H9 (cell line): ENCODE results near the gene TUBG1. TPM values are rescaled to one million over a fixed set of nuclear protein-coding genes. Genes with fewer than 3 reads are reported as not detected.

ENCODE experiments used
- DNase-seq: peaks from one replicate; pipeline ENCODE4 v3.0.0-alpha.2; 2017
- H2AFZ ChIP-seq: one replicate; pipeline ENCODE4 v1.6.1; 2013; ENCODE audit warnings: mild to moderate bottlenecking, low read length, control low read depth, moderate library complexity
- H2AK5ac ChIP-seq: 2 replicates; pipeline ENCODE4 v1.6.1; 2013; ENCODE audit warnings: low read length, control low read depth, mixed read lengths; ENCODE audit not compliant: insufficient read length
- H2BK120ac ChIP-seq: one replicate; pipeline ENCODE4 v1.6.1; 2013; ENCODE audit warnings: low read depth, mild to moderate bottlenecking, low read length, control low read depth, inconsistent platforms; ENCODE audit not compliant: poor library complexity, severe bottlenecking
- H2BK12ac ChIP-seq: 2 replicates; pipeline ENCODE4 v1.6.1; 2013; ENCODE audit warnings: low read length, control low read depth, mixed read lengths, low read depth; ENCODE audit not compliant: insufficient read length
- H2BK15ac ChIP-seq: 2 replicates; pipeline ENCODE4 v1.6.1; 2013; ENCODE audit warnings: low read depth, low read length, control low read depth
- H2BK20ac ChIP-seq: one replicate; pipeline ENCODE4 v1.6.1; 2013; ENCODE audit warnings: low read depth, mild to moderate bottlenecking, low read length, control low read depth, inconsistent platforms; ENCODE audit not compliant: poor library complexity, severe bottlenecking
- H2BK5ac ChIP-seq: 2 replicates; pipeline ENCODE4 v1.6.1; 2013; ENCODE audit warnings: low read length, control low read depth, mixed read lengths; ENCODE audit not compliant: insufficient read length
- H3K14ac ChIP-seq: 2 replicates; pipeline ENCODE4 v1.6.1; 2013; ENCODE audit warnings: low read length, control low read depth; ENCODE audit not compliant: insufficient read depth
- H3K18ac ChIP-seq: 2 replicates; pipeline ENCODE4 v1.6.1; 2013; ENCODE audit warnings: low read depth, mild to moderate bottlenecking, mixed read lengths, low read length, control low read depth; ENCODE audit not compliant: insufficient read length
- H3K23ac ChIP-seq: 2 replicates; pipeline ENCODE4 v1.6.1; 2013; ENCODE audit warnings: low read length, control low read depth, mixed read lengths, low read depth; ENCODE audit not compliant: insufficient read length
- H3K23me2 ChIP-seq: 2 replicates; pipeline ENCODE4 v1.6.1; 2013; ENCODE audit warnings: low read depth, mild to moderate bottlenecking, mixed read lengths, low read length, control low read depth; ENCODE audit not compliant: insufficient read length, poor library complexity, severe bottlenecking
- H3K27ac ChIP-seq: 2 replicates; pipeline ENCODE4 v1.5.1; 2013; ENCODE audit warnings: low read length, control low read depth, mixed read lengths, low read depth; ENCODE audit not compliant: insufficient read length
- H3K27me3 ChIP-seq: 2 replicates; pipeline ENCODE4 v1.6.1; 2013; ENCODE audit warnings: low read length, control low read depth, inconsistent platforms; ENCODE audit not compliant: insufficient read depth
- H3K4ac ChIP-seq: 2 replicates; pipeline ENCODE4 v1.6.1; 2013; ENCODE audit warnings: low read depth, mild to moderate bottlenecking, control low read depth, inconsistent platforms, low read length, moderate library complexity
- H3K4me1 ChIP-seq: 2 replicates; pipeline ENCODE4 v1.6.1; 2013; ENCODE audit warnings: low read length, control low read depth, inconsistent platforms; ENCODE audit not compliant: insufficient read depth
- H3K4me2 ChIP-seq: 2 replicates; pipeline ENCODE4 v1.6.1; 2013; ENCODE audit warnings: low read length, control low read depth, mixed read lengths; ENCODE audit not compliant: insufficient read length, insufficient read depth
- H3K56ac ChIP-seq: 2 replicates; pipeline ENCODE4 v1.6.1; 2013; ENCODE audit warnings: low read depth, mild to moderate bottlenecking, mixed read lengths, low read length, control low read depth; ENCODE audit not compliant: insufficient read length
- H3K79me1 ChIP-seq: 2 replicates; pipeline ENCODE4 v1.6.1; 2013; ENCODE audit warnings: low read depth, mild to moderate bottlenecking, moderate library complexity, low read length, control low read depth, inconsistent platforms; ENCODE audit not compliant: insufficient read depth, poor library complexity, severe bottlenecking
- H3K79me2 ChIP-seq: 2 replicates; pipeline ENCODE4 v1.6.1; 2013; ENCODE audit warnings: low read length, control low read depth, inconsistent platforms; ENCODE audit not compliant: insufficient read depth
- H3K9ac ChIP-seq: 2 replicates; pipeline ENCODE4 v1.6.1; 2013; ENCODE audit warnings: low read length, control low read depth, mixed read lengths; ENCODE audit not compliant: insufficient read length; ENCODE audit errors: extremely low read depth
- H3K9me3 ChIP-seq: one replicate; pipeline ENCODE4 v1.6.1; 2013; ENCODE audit warnings: low read depth, low read length, inconsistent platforms; ENCODE audit not compliant: control insufficient read depth
- H3T11ph ChIP-seq: one replicate; pipeline ENCODE4 v1.6.1; 2013; ENCODE audit warnings: mild to moderate bottlenecking, low read length, control low read depth, inconsistent platforms
- H4K20me1 ChIP-seq: one replicate; pipeline ENCODE4 v1.6.1; 2013; ENCODE audit not compliant: control insufficient read depth, insufficient read length, insufficient read depth
- H4K5ac ChIP-seq: 2 replicates; pipeline ENCODE4 v1.6.1; 2013; ENCODE audit warnings: low read depth, mild to moderate bottlenecking, mixed read lengths, low read length, control low read depth; ENCODE audit not compliant: insufficient read length
- H4K8ac ChIP-seq: replicated peaks from 2 replicates; pipeline ENCODE4 v1.6.1; 2013; ENCODE audit warnings: low read length, control low read depth, mixed read lengths, low read depth; ENCODE audit not compliant: insufficient read length
- H4K91ac ChIP-seq: 2 replicates; pipeline ENCODE4 v1.6.1; 2013; ENCODE audit warnings: low read depth, mild to moderate bottlenecking, moderate library complexity, mixed read lengths, low read length, control low read depth; ENCODE audit not compliant: insufficient read length
- H3K27ac Mint-ChIP-seq, 3 experiments: 2 replicates in 2 of 3; 3 replicates in 1 of 3; pipeline ENCODE4 v1.8.0; 2020 to 2021; ENCODE audit warnings: mixed read lengths in 3 of 3, mild to moderate bottlenecking in 1 of 3, moderate library complexity in 1 of 3
- H3K27me3 Mint-ChIP-seq: 2 replicates; pipeline ENCODE4 v1.8.0; 2021; ENCODE audit warnings: low read depth, mild to moderate bottlenecking, moderate library complexity, mixed read lengths
- H3K36me3 Mint-ChIP-seq, 3 experiments: 2 replicates in 2 of 3; 3 replicates in 1 of 3; pipeline ENCODE4 v1.8.0; 2020 to 2021; ENCODE audit warnings: low read depth in 3 of 3, mixed read lengths in 3 of 3; ENCODE audit not compliant: insufficient read depth in 1 of 3
- H3K4me1 Mint-ChIP-seq, 2 experiments: 2 replicates each; pipeline ENCODE4 v1.8.0; 2020; ENCODE audit warnings: mixed read lengths in 2 of 2
- H3K4me3 Mint-ChIP-seq, 2 experiments: 2 replicates in 1 of 2; 3 replicates in 1 of 2; pipeline ENCODE4 v1.8.0; 2020 to 2021; ENCODE audit warnings: mild to moderate bottlenecking in 2 of 2, mixed read lengths in 2 of 2, moderate library complexity in 1 of 2
- H3K9me3 Mint-ChIP-seq, 2 experiments: 2 replicates in 1 of 2; 3 replicates in 1 of 2; pipeline ENCODE4 v1.8.0; 2020; ENCODE audit warnings: mild to moderate bottlenecking in 2 of 2, mixed read lengths in 2 of 2, moderate library complexity in 1 of 2
- WGBS: extraction: QIAGEN DNeasy Blood & Tissue Kit; methylation state at CpG from one replicate; pipeline ENCODE4 v1.1.7; 2013; ENCODE audit warnings: missing lambda C conversion rate, low lambda C conversion rate, mixed read lengths; ENCODE audit not compliant: insufficient read length; ENCODE audit errors: extremely low coverage; 5-methylcytosine and 5-hydroxymethylcytosine counted together
- total RNA-seq: library from RNA; stranded (reverse); gene quantifications from 2 replicates; pipeline ENCODE4 v1.2.1, GENCODE V29; 2021
- TF ChIP-seq, protein P1 (sequence below): fragments of 200-600 bp; sonication (generic); conservative IDR thresholded peaks from 3 replicates; pipeline ENCODE4 v1.8.0; 2021; ENCODE audit warnings: antibody characterized with exemption, mild to moderate bottlenecking

TUBG1 gene
- total RNA-seq, 1 experiment from 2014 or later = 122 TPM

GRCh38 chr17:42561897-42562387, 47.5 kb upstream of the TUBG1 start, which contains the start of gene COASY:
TSS of gene COASY (plus strand) at chr17:42562148. CDS start at chr17:42562623, 475 bp downstream.
- WGBS = no CpG with 5 or more reads among the region's 26 CpGs
- Histone ChIP-seq H3K4ac (no peak within 1 kb of the TSS), H3K4me1 (no peaks in the 10 kb centered on the region), H3K79me1 (peaks cover 4% of the 10 kb centered on the region), H3K23me2 (peaks cover 11% of the 10 kb centered on the region), H3K79me2 (peaks cover 4% of the 10 kb centered on the region; the same call in 1 of the 2 replicates), H3K9me3 (no peaks in the 10 kb centered on the region), H2AFZ (no peak within 1 kb of the TSS), H3K27me3 (no peaks in the 10 kb centered on the region), H3K56ac (no peak within 1 kb of the TSS), H2BK5ac (no peak within 1 kb of the TSS), H3K27ac (no peak within 1 kb of the TSS), H3K9ac (peak within 1 kb of the TSS; percentile 85), H4K5ac (no peak within 1 kb of the TSS), H4K20me1 (no peaks in the 10 kb centered on the region), H4K8ac (no peak within 1 kb of the TSS), H2AK5ac (no peak within 1 kb of the TSS), H2BK120ac (no peak within 1 kb of the TSS), H4K91ac (no peak within 1 kb of the TSS), H3K18ac (peak within 1 kb of the TSS; percentile 11), H3K4me2 (peak within 1 kb of the TSS; percentile 86), H3K23ac (no peak within 1 kb of the TSS), H2BK20ac (no peak within 1 kb of the TSS), H2BK15ac (0 out of 2 replicates have a peak within 1 kb of the TSS, but pooled peaks have one; percentile 19), H3T11ph (no peak within 1 kb of the TSS), H2BK12ac (no peak within 1 kb of the TSS), H3K14ac (0 out of 2 replicates have a peak within 1 kb of the TSS, but pooled peaks have one; percentile 19)
- peaks cover 3 to 26% (median 21%) of the 10 kb centered on the region in 3 experiments; a peak in 5 of 7 replicates for H3K36me3 Mint-ChIP-seq
- TF ChIP-seq, protein P1, sequence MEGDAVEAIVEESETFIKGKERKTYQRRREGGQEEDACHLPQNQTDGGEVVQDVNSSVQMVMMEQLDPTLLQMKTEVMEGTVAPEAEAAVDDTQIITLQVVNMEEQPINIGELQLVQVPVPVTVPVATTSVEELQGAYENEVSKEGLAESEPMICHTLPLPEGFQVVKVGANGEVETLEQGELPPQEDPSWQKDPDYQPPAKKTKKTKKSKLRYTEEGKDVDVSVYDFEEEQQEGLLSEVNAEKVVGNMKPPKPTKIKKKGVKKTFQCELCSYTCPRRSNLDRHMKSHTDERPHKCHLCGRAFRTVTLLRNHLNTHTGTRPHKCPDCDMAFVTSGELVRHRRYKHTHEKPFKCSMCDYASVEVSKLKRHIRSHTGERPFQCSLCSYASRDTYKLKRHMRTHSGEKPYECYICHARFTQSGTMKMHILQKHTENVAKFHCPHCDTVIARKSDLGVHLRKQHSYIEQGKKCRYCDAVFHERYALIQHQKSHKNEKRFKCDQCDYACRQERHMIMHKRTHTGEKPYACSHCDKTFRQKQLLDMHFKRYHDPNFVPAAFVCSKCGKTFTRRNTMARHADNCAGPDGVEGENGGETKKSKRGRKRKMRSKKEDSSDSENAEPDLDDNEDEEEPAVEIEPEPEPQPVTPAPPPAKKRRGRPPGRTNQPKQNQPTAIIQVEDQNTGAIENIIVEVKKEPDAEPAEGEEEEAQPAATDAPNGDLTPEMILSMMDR = no peak
- peak; percentile 99 for DNase-seq
- peak within 1 kb of the TSS; percentile 94 to 95 for H3K4me3 Mint-ChIP-seq
- H3K27ac Mint-ChIP-seq = peak within 1 kb of the TSS; percentile 72 to 97 (median 88); a peak in 5 of 7 replicates
- peaks cover 14 to 20% of the 10 kb centered on the region in 2 experiments for H3K4me1 Mint-ChIP-seq
- H3K9me3 Mint-ChIP-seq = no peaks in the 10 kb centered on the region
- H3K27me3 Mint-ChIP-seq = no peaks in the 10 kb centered on the region
